Adrenal gland (tissue), 12 donors: ENCODE measurements around the gene ALKBH5. TPM values are rescaled to one million over a fixed set of nuclear protein-coding genes. Genes with fewer than 3 reads are reported as not detected.

Experiments
- DNase-seq, 7 donors: peaks; one replicate each; pipeline ENCODE4 v3.0.0-alpha.2; 2019 to 2020
- H3K27ac ChIP-seq, 5 donors: fragments of 200-600 bp; sonication (generic) in 4 of 5; 1 replicate in 3 of 5; 2 replicates in 2 of 5; pipeline versions ENCODE4 v1.5.1 to v1.8.0; 2016 to 2020; ENCODE audit warnings: mild to moderate bottlenecking in 1 of 5
- H3K27me3 ChIP-seq: fragments of 200-600 bp; 2 replicates; pipeline ENCODE4 v1.8.0; 2021
- H3K36me3 ChIP-seq, 2 donors: fragments of 200-600 bp; replicated peaks in 1 of 2; 1 replicate in 1 of 2; 2 replicates in 1 of 2; pipeline versions ENCODE4 v1.5.1 to v1.8.0; 2018 to 2022
- H3K4me1 ChIP-seq, 2 donors: fragments of 200-600 bp; replicated peaks in 1 of 2; 1 replicate in 1 of 2; 2 replicates in 1 of 2; pipeline versions ENCODE4 v1.5.1 to v1.8.0; 2018 to 2021
- H3K4me3 ChIP-seq, 4 donors: fragments of 200-600 bp; sonication (generic) in 3 of 4; one replicate each; pipeline ENCODE4 v1.5.1; 2016 to 2018
- H3K9me3 ChIP-seq, 3 donors: fragments of 200-600 bp; sonication (generic) in 1 of 3; replicated peaks in 1 of 3; 1 replicate in 2 of 3; 2 replicates in 1 of 3; pipeline versions ENCODE4 v1.5.1 to v1.8.0; 2016 to 2021
- CTCF ChIP-seq, 6 experiments: fragments of 450-650 bp in 4 of 6; fragments of 200-600 bp in 2 of 6; sonication (generic) in 1 of 6; IDR thresholded peaks; 1 replicate in 5 of 6; 2 replicates in 1 of 6; pipeline versions ENCODE4 v1.5.1 to v1.8.0; 2016 to 2021; ENCODE audit warnings: antibody characterized with exemption in 6 of 6, mild to moderate bottlenecking in 2 of 6, moderate library complexity in 1 of 6
- POLR2A ChIP-seq, 2 donors: fragments of 450-650 bp; IDR thresholded peaks; one replicate each; pipeline ENCODE4 v1.6.1; 2017; ENCODE audit warnings: antibody characterized with exemption in 2 of 2, mild to moderate bottlenecking in 2 of 2, moderate library complexity in 1 of 2
- WGBS, 4 donors: extraction: QIAGEN DNeasy Blood & Tissue Kit in 2 of 4; methylation state at CpG; one replicate each; pipeline versions ENCODE4 v1.1.5 to v1.1.7; 2013 to 2017; 5-methylcytosine and 5-hydroxymethylcytosine counted together
- intact Hi-C, 2 donors: fragments of 100-400 bp; cut with DNase I; formaldehyde crosslinking; loops; one replicate each; pipeline versions ENCODE4 v1.14.1 to v1.15.0; 2022 to 2023
- polyA plus RNA-seq, 3 donors: library from polyadenylated mRNA; stranded (reverse); fragments of 200-250 nt in 2 of 3; fragments of 350-450 nt in 1 of 3; fragmentation: Illumina TruSeq in 1 of 3; extraction: RNeasy Lipid Tissue Mini Kit (QIAGEN cat#74804) in 1 of 3; gene quantifications; one replicate each; pipeline ENCODE4 v1.2.3, GENCODE V29; 2013 to 2014
- total RNA-seq, 9 donors: library from RNA; depleted of rRNA in 4 of 9; stranded (reverse); fragments of >200 nt in 4 of 9; fragments of 120-200 nt in 1 of 9; fragmentation: NEBNext Ultra II Directional in 1 of 9; extraction: Animal tissue kit (Norgen Biotek cat#: 25700) in 1 of 9; gene quantifications; one replicate each; pipeline versions ENCODE4 v1.1.0 to v1.2.4, GENCODE V29; 2013 to 2023
- donor health status: healthy with polysubstance abuse.
- donor health status: Bipolar disorder and iron deficiency.
- donor health status: DM: yes; HTN: yes; CAD: no.
- donor health status: DM: no; HTN: no; CAD: no.
- donor health status: DM: no; HTN: no; CAD: no.
- donor health status: DM: yes; HTN: yes; CAD: no.

ALKBH5 gene
- total and polyA plus RNA-seq, 12 donors = 28.4 to 154 (median 138) TPM

GRCh38 chr17:18225121-18225641, 41.6 kb downstream of the ALKBH5 start, which contains the start of gene LLGL1:
Gene LLGL1 (plus strand): TSS chr17:18225635. CDS start chr17:18225683, 48 bp downstream.
- WGBS, 4 donors = 1 to 3% (median 1%) methylated on average over 5 to 60 of the region's 60 CpGs
- peak; percentile 96 to 98 (median 97) for DNase-seq
- H3K27ac ChIP-seq = peak within 1 kb of the TSS in 2 of 5 donors; percentile 59 to 84
- no peaks in the 10 kb centered on the region for H3K27me3 ChIP-seq
- peak within 1 kb of the TSS in 3 of 4 donors; percentile 33 to 84 (median 78) for H3K4me3 ChIP-seq
- no peaks in the 10 kb centered on the region for H3K36me3 ChIP-seq
- TF ChIP-seq CTCF (IDR thresholded peaks at IDR 0.05) (no peak), POLR2A (IDR thresholded peaks at IDR 0.05) (no peak)
- no peaks in the 10 kb centered on the region for H3K9me3 ChIP-seq
- intact Hi-C loops = no loop called here
- peaks cover 12 to 13% of the 10 kb centered on the region in 2 donors for H3K4me1 ChIP-seq

GRCh38 chr17:18225642-18226283, 42.1 kb downstream of the ALKBH5 start:
- intact Hi-C loops = no loop called here
- Histone ChIP-seq H3K36me3 (no peaks in the 10 kb centered on the region), H3K9me3 (no peaks in the 10 kb centered on the region), H3K27me3 (no peaks in the 10 kb centered on the region), H3K4me1 (peaks cover 12 to 13% of the 10 kb centered on the region in 2 donors), H3K27ac (peak overlapping the region in 1 of 5 donors; percentile 84), H3K4me3 (peak overlapping the region in 3 of 4 donors; percentile 33 to 84 (median 78))
- 0 to 1% (median 1%) methylated on average over 9 to 57 of the region's 57 CpGs for WGBS, 4 donors
- DNase-seq = peak in 1 of 7 donors; percentile 28
- TF ChIP-seq POLR2A (IDR thresholded peaks at IDR 0.05) (peak in 1 of 2 donors; percentile 7), CTCF (IDR thresholded peaks at IDR 0.05) (no peak)

- intact Hi-C loops = no loop called here
- Histone ChIP-seq H3K4me1 (peaks cover 12 to 13% of the 10 kb centered on the region in 2 donors), H3K27me3 (no peaks in the 10 kb centered on the region), H3K36me3 (no peaks in the 10 kb centered on the region), H3K9me3 (no peaks in the 10 kb centered on the region), H3K4me3 (peak overlapping the region in 2 of 4 donors; percentile 78 to 84), H3K27ac (no peak overlapping the region)
- DNase-seq = peak in 1 of 7 donors; percentile 23
- WGBS, 4 donors = 19 to 28% (median 23%) methylated on average over 11 to 16 of the region's 16 CpGs
- TF ChIP-seq CTCF (IDR thresholded peaks at IDR 0.05) (no peak), POLR2A (IDR thresholded peaks at IDR 0.05) (no peak)
Observed at GRCh38 chr17:18226284-18226945, 42.8 kb downstream of the ALKBH5 start.

- no peak overlapping the region for H3K4me3 ChIP-seq
- no peak for TF ChIP-seq CTCF (IDR thresholded peaks at IDR 0.05)
- TF ChIP-seq POLR2A (IDR thresholded peaks at IDR 0.05) = no peak
- no peak for DNase-seq
- no peak overlapping the region for H3K27ac ChIP-seq
- H3K9me3 ChIP-seq = no peaks in the 10 kb centered on the region
- H3K4me1 ChIP-seq = peaks cover 12 to 13% of the 10 kb centered on the region in 2 donors
- H3K36me3 ChIP-seq = no peaks in the 10 kb centered on the region
- WGBS, 4 donors = 94 to 98% (median 97%) methylated on average over 4 to 5 of the region's 5 CpGs
- intact Hi-C loops = no loop called here
- H3K27me3 ChIP-seq = no peaks in the 10 kb centered on the region
Observed at GRCh38 chr17:18227635-18228034, 44.0 kb downstream of the ALKBH5 start.
